Measurements from ENCODE around the gene SETD1A. TPM values are rescaled to one million over a fixed set of nuclear protein-coding genes. Genes with fewer than 3 reads are reported as not detected.

The SETD1A gene
- total and polyA plus RNA-seq, 9 of the 15 experiments (the other 6 are each of a cell fraction or from before 2014, with no cell fraction given) = 0.08 to 36.0 (median 4.2) TPM

- Histone ChIP-seq H4K20me1 (replicated peaks; ENCODE audit: control insufficient read depth, insufficient read depth, low read length) (peaks cover 5% of the 10 kb centered on the region; the same call in 1 of the 2 replicates), H3K9me3 (replicated peaks; ENCODE audit: control insufficient read depth, insufficient read depth, low read depth, low read length) (no peaks in the 10 kb centered on the region), H3K4me2 (ENCODE audit: insufficient read depth, low read length) (no peak overlapping the region), H3K9ac (ENCODE audit: insufficient read depth in 1 of 2, low read depth in 2 of 2, low read length in 2 of 2) (no peak overlapping the region; a peak in 1 of 4 replicates), H3K4me1 (replicated peaks in 1 of 2; ENCODE audit: control insufficient read depth in 2 of 2, insufficient read depth in 2 of 2, low read length in 2 of 2) (peaks cover 8 to 36% of the 10 kb centered on the region in 2 experiments; a peak in 4 of 5 replicates), H3K79me2 (ENCODE audit: control insufficient read depth, insufficient read depth, low read length) (0 out of 3 replicates have a peak, but pooled peaks cover 4% of the 10 kb centered on the region), H3K27ac (ENCODE audit: extremely low read depth, low read depth, low read length) (no peak overlapping the region), H3K4me3 (no peak overlapping the region), H2AFZ (ENCODE audit: low read depth, low read length) (no peak overlapping the region), H3K27me3 (ENCODE audit: control insufficient read depth in 2 of 2, insufficient read depth in 2 of 2, low read length in 2 of 2) (no peaks in the 10 kb centered on the region), H3K36me3 (ENCODE audit: control insufficient read depth, insufficient read depth, low read length) (peaks cover 94% of the 10 kb centered on the region), H3K9me1 (ENCODE audit: control insufficient read depth, insufficient read depth, low read length) (no peaks in the 10 kb centered on the region)
- BruUV-seq (replicated peaks) = no TSS peak
- peak; percentile 19 for FAIRE-seq
- in situ Hi-C loops (cut with MboI) (loop anchor here (25.0 kb wide), 1 partner anchor 461 kb away; the partner anchor contains the start of genes COX6A2 and ZNF843), intact Hi-C loops (cut with micrococcal nuclease) (no loop called here)
- TF ChIP-seq SUPT5H (IDR thresholded peaks at IDR 0.05) = 0 out of 2 replicates have a peak, but pooled peaks have one; percentile 22
- no peak for TF ChIP-seq VEZF1 (CRISPR knock-in tag; IDR thresholded peaks at IDR 0.05)
- ATAC-seq = no peak
- CTCF ChIA-PET (ENCODE audit: low intra/inter-chr PET ratio) = no interaction called here
- POLR2A ChIA-PET = interaction anchor here (0.6 kb wide), 1 partner anchor 313 kb away, joined by 4 read pairs; no protein-coding TSS in a partner anchor
- 69% methylated on average over 2 of the region's 4 CpGs for WGBS (ENCODE audit: insufficient coverage, low coverage, missing lambda C conversion rate)
- no peak for DNase-seq (ENCODE audit: extremely low read depth in 1 of 4, low spot score in 3 of 4)
Measured at GRCh38 chr16:30976486-30976885, 18.9 kb downstream of the SETD1A start.

GRCh38 chr16:30977502-30977901 lies 19.9 kb downstream of the SETD1A start:
- peak; percentile 48 to 64 (median 58) for DNase-seq (ENCODE audit: extremely low read depth in 1 of 4, low spot score in 3 of 4)
- FAIRE-seq = no peak
- POLR2A ChIA-PET = interaction anchor here (0.5 to 1.8 kb wide), 5 partner anchors 13 to 203 kb away, joined by 3 to 4 read pairs (median 3); partner anchors contain the start of gene FUS
- no peak for TF ChIP-seq ZNF584 (CRISPR knock-in tag; IDR thresholded peaks at IDR 0.05; ENCODE audit: low read depth)
- TF ChIP-seq CTCF (IDR thresholded peaks at IDR 0.05 in 2 of 3, conservative IDR thresholded peaks at IDR 0.05 in 1 of 3; ENCODE audit: insufficient read depth in 2 of 3, low read depth in 1 of 3, low read length in 3 of 3) = peak; percentile 61 to 74 (median 64)
- no peak for TF ChIP-seq SOX6 (IDR thresholded peaks at IDR 0.05)
- TF ChIP-seq ZNF263 (CRISPR knock-in tag; IDR thresholded peaks at IDR 0.05; ENCODE audit: borderline replicate concordance) = peak; percentile 33; the same call in 1 of the 2 replicates
- TF ChIP-seq FOXK1 (CRISPR knock-in tag; IDR thresholded peaks at IDR 0.05; ENCODE audit: borderline replicate concordance) = no peak
- TF ChIP-seq USF1 (CRISPR knock-in tag; IDR thresholded peaks at IDR 0.05) = no peak
- peak; percentile 34 for TF ChIP-seq RBFOX2 (IDR thresholded peaks at IDR 0.05; ENCODE audit: low read depth, low read length)
- TF ChIP-seq HMGN3 (IDR thresholded peaks at IDR 0.05; ENCODE audit: borderline replicate concordance, extremely low read depth, insufficient read length, low read depth, low read length) = peak; percentile 41

More at GRCh38 chr16:30977502-30977901, 19.9 kb downstream of the SETD1A start:
- peaks cover 8 to 36% of the 10 kb centered on the region in 2 experiments; a peak in 4 of 5 replicates for H3K4me1 ChIP-seq (replicated peaks in 1 of 2; ENCODE audit: control insufficient read depth in 2 of 2, insufficient read depth in 2 of 2, low read length in 2 of 2)
- H3K79me2 ChIP-seq (ENCODE audit: control insufficient read depth, insufficient read depth, low read length) = 0 out of 3 replicates have a peak, but pooled peaks cover 4% of the 10 kb centered on the region
- intact Hi-C loops (cut with micrococcal nuclease) (no loop called here), in situ Hi-C loops (cut with MboI) (loop anchor here (25.0 kb wide), 1 partner anchor 460 kb away; the partner anchor contains the start of genes COX6A2 and ZNF843)
- H3K4me3 ChIP-seq = no peak overlapping the region
- no TSS peak for BruUV-seq (replicated peaks)
- peaks cover 90% of the 10 kb centered on the region; the same call in 2 of the 3 replicates for H3K36me3 ChIP-seq (ENCODE audit: control insufficient read depth, insufficient read depth, low read length)
- CTCF ChIA-PET (ENCODE audit: low intra/inter-chr PET ratio) = no interaction called here
- no peaks in the 10 kb centered on the region for H3K9me3 ChIP-seq (replicated peaks; ENCODE audit: control insufficient read depth, insufficient read depth, low read depth, low read length)
- H2AFZ ChIP-seq (ENCODE audit: low read depth, low read length) = no peak overlapping the region
- H3K9me1 ChIP-seq (ENCODE audit: control insufficient read depth, insufficient read depth, low read length) = no peaks in the 10 kb centered on the region
- H3K27ac ChIP-seq (ENCODE audit: extremely low read depth, low read depth, low read length) = no peak overlapping the region
- H4K20me1 ChIP-seq (replicated peaks; ENCODE audit: control insufficient read depth, insufficient read depth, low read length) = peaks cover 5% of the 10 kb centered on the region; the same call in 1 of the 2 replicates
- peak overlapping the region in 1 of 2 experiments; percentile 20; a peak in 1 of 4 replicates for H3K9ac ChIP-seq (ENCODE audit: insufficient read depth in 1 of 2, low read depth in 2 of 2, low read length in 2 of 2)
- ATAC-seq = peak; percentile 68
- no peaks in the 10 kb centered on the region for H3K27me3 ChIP-seq (ENCODE audit: control insufficient read depth in 2 of 2, insufficient read depth in 2 of 2, low read length in 2 of 2)
- no peak overlapping the region for H3K4me2 ChIP-seq (ENCODE audit: insufficient read depth, low read length)
- 81% methylated on average over 13 of the region's 17 CpGs for WGBS (ENCODE audit: insufficient coverage, low coverage, missing lambda C conversion rate)
